Thyroid gland (tissue), 4 donors: ENCODE data around the gene TEX51. TPM values are rescaled to one million over a fixed set of nuclear protein-coding genes. Genes with fewer than 3 reads are reported as not detected.

Experiments used
- DNase-seq, 2 donors: peaks; one replicate each; pipeline ENCODE4 v3.0.0-alpha.2; 2019
- H3K27ac ChIP-seq, 3 donors: fragments of 200-600 bp; sonication (generic); 1 replicate in 2 of 3; 2 replicates in 1 of 3; pipeline ENCODE4 v1.5.1; 2016 to 2019; ENCODE audit warnings: mild to moderate bottlenecking in 1 of 3, moderate library complexity in 1 of 3
- H3K27me3 ChIP-seq: fragments of 200-600 bp; sonication (generic); one replicate; pipeline ENCODE4 v1.5.1; 2019
- H3K36me3 ChIP-seq, 2 donors: fragments of 200-600 bp; sonication (generic); one replicate each; pipeline ENCODE4 v1.5.1; 2016 to 2019
- H3K4me1 ChIP-seq, 2 donors: fragments of 200-600 bp; sonication (generic); one replicate each; pipeline ENCODE4 v1.5.1; 2017 to 2019
- H3K4me3 ChIP-seq, 3 donors: fragments of 200-600 bp; sonication (generic); replicated peaks in 1 of 3; 1 replicate in 2 of 3; 2 replicates in 1 of 3; pipeline ENCODE4 v1.5.1; 2016; ENCODE audit warnings: mild to moderate bottlenecking in 1 of 3
- H3K9me3 ChIP-seq: fragments of 200-600 bp; sonication (generic); one replicate; pipeline ENCODE4 v1.5.1; 2017
- CTCF ChIP-seq, 6 experiments: fragments of 200-600 bp in 3 of 6; fragments of 450-650 bp in 3 of 6; sonication (generic) in 3 of 6; IDR thresholded peaks; one replicate each; pipeline ENCODE4 v1.5.1; 2016 to 2019; ENCODE audit warnings: antibody characterized with exemption in 6 of 6, mild to moderate bottlenecking in 2 of 6, inconsistent platforms in 1 of 6, moderate library complexity in 1 of 6
- POLR2A ChIP-seq, 2 donors: fragments of 450-650 bp; IDR thresholded peaks; one replicate each; pipeline ENCODE4 v1.6.1; 2017; ENCODE audit warnings: antibody characterized with exemption in 2 of 2, mild to moderate bottlenecking in 2 of 2, moderate library complexity in 1 of 2
- WGBS, 2 donors: methylation state at CpG; one replicate each; pipeline ENCODE4 v1.1.5; 2017; 5-methylcytosine and 5-hydroxymethylcytosine counted together
- intact Hi-C: fragments of 100-400 bp; cut with DNase I; formaldehyde crosslinking; loops from one replicate; pipeline ENCODE4 v1.15.1; 2023
- total RNA-seq, 4 donors: library from RNA; depleted of rRNA; stranded (reverse); fragments of >200 nt; gene quantifications; one replicate each; pipeline ENCODE4 v1.2.3, GENCODE V29; 2016

TEX51 gene
- total RNA-seq, 4 donors from 2014 or later, result not detected

DNA sequence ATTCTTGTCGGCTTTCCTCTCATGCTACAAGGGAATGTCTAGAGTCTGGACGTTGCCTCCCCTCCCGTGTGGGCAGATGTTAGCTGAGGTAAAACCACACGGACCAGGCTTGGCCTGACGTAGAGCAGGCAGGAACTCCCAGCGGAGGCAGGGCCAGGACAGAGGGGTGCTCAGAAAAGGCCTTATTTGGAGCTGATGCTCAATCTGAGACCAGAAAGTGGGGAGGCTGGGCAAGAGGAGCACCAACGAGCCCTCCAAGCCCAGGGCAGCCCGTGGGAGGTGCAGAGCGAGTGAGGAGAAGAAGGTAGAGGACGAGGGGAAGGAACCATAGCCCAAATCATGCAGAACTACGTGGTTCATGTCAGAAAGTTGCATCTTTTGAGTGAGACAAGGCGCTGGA lies 9.0 kb downstream of the TEX51 start:
- Histone ChIP-seq H3K9me3 (no peaks in the 10 kb centered on the region), H3K27ac (no peak overlapping the region), H3K4me3 (no peak overlapping the region), H3K4me1 (no peaks in the 10 kb centered on the region), H3K27me3 (no peaks in the 10 kb centered on the region), H3K36me3 (no peaks in the 10 kb centered on the region)
- TF ChIP-seq POLR2A (IDR thresholded peaks at IDR 0.05) (no peak), CTCF (IDR thresholded peaks at IDR 0.05) (no peak)
- intact Hi-C loops, result no loop called here
- WGBS, 2 donors, result 64 to 76% methylated on average over 12 of the region's 12 CpGs
- DNase-seq, result no peak

GRCh38 chr2:126908721-126909177 lies 10.1 kb downstream of the TEX51 start:
- H3K27me3 ChIP-seq, result no peaks in the 10 kb centered on the region
- no peaks in the 10 kb centered on the region for H3K36me3 ChIP-seq
- no peaks in the 10 kb centered on the region for H3K9me3 ChIP-seq
- no peak for TF ChIP-seq POLR2A (IDR thresholded peaks at IDR 0.05)
- no peak for TF ChIP-seq CTCF (IDR thresholded peaks at IDR 0.05)
- no peaks in the 10 kb centered on the region for H3K4me1 ChIP-seq
- no peak for DNase-seq
- intact Hi-C loops, result no loop called here
- no peak overlapping the region for H3K27ac ChIP-seq
- WGBS, 2 donors, result 62 to 66% methylated on average over 9 to 10 of the region's 10 CpGs
- H3K4me3 ChIP-seq, result no peak overlapping the region

GRCh38 chr2:126909366-126909765 lies 10.7 kb downstream of the TEX51 start:
- Histone ChIP-seq H3K4me1 (no peaks in the 10 kb centered on the region), H3K27me3 (no peaks in the 10 kb centered on the region), H3K36me3 (no peaks in the 10 kb centered on the region), H3K4me3 (no peak overlapping the region), H3K27ac (no peak overlapping the region), H3K9me3 (no peaks in the 10 kb centered on the region)
- intact Hi-C loops, result no loop called here
- DNase-seq, result no peak
- TF ChIP-seq POLR2A (IDR thresholded peaks at IDR 0.05) (no peak), CTCF (IDR thresholded peaks at IDR 0.05) (no peak)
- WGBS, 2 donors, result 65 to 69% methylated on average over 6 of the region's 6 CpGs

- WGBS, 2 donors, result 86 to 90% methylated on average over 3 of the region's 3 CpGs
- TF ChIP-seq CTCF (IDR thresholded peaks at IDR 0.05) (no peak), POLR2A (IDR thresholded peaks at IDR 0.05) (no peak)
Measured at GRCh38 chr2:126909781-126910180, 11.1 kb downstream of the TEX51 start.

DNA sequence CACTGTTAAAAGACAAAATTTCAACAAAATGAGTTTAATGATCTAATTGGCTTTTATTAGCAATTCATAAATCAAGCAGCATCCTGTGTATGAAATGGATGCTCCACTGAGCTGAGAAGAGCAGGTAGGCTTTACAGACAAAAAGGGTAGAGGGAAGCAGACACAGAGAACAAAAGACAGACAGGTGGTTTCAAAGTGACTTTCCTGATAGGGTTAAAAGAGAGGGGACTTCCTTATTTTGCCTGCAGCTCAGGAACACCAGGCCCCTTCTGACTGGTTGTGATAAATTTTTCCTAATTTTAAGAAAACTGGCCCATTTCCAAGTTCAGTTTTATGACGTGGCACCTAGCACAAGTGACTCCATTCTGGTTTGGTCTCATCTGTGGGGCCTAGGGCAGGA lies 11.9 kb downstream of the TEX51 start:
- 35 to 45% methylated on average over 1 of the region's 1 CpG for WGBS, 2 donors
- Histone ChIP-seq H3K4me3 (no peak overlapping the region), H3K36me3 (no peaks in the 10 kb centered on the region), H3K27ac (no peak overlapping the region), H3K4me1 (no peaks in the 10 kb centered on the region), H3K27me3 (no peaks in the 10 kb centered on the region), H3K9me3 (no peaks in the 10 kb centered on the region)
- TF ChIP-seq CTCF (IDR thresholded peaks at IDR 0.05), result no peak
- no peak for TF ChIP-seq POLR2A (IDR thresholded peaks at IDR 0.05)
- no peak for DNase-seq
- intact Hi-C loops, result no loop called here

More at GRCh38 chr2:126909781-126910180, 11.1 kb downstream of the TEX51 start:
- Histone ChIP-seq H3K27me3 (no peaks in the 10 kb centered on the region), H3K36me3 (no peaks in the 10 kb centered on the region), H3K9me3 (no peaks in the 10 kb centered on the region), H3K4me3 (no peak overlapping the region), H3K27ac (no peak overlapping the region), H3K4me1 (no peaks in the 10 kb centered on the region)
- intact Hi-C loops, result no loop called here
- no peak for DNase-seq
